Ureter (tissue), 1 donor: ENCODE measurements around the gene KRTAP1-3. TPM values are rescaled to one million over a fixed set of nuclear protein-coding genes. Genes with fewer than 3 reads are reported as not detected.
"Not testable (repeated sequence)": the region's sequence is repeated elsewhere in the genome, so short reads cannot be mapped to it uniquely, and the experiment has no call there.

Experiments used
- DNase-seq: peaks from one replicate; pipeline ENCODE4 v3.0.0-alpha.2; 2020; ENCODE audit warnings: low spot score
- total RNA-seq: library from RNA; stranded (reverse); gene quantifications from one replicate; pipeline ENCODE4 v1.2.4, GENCODE V29; 2023
- donor health status: DM: yes; HTN: yes; CAD: no.

KRTAP1-3 gene
- total RNA-seq, 1 donor from 2014 or later, result not detected

GRCh38 chr17:41010441-41010840, 24.2 kb downstream of the KRTAP1-3 start:
- no peak for DNase-seq

- DNase-seq, result no peak
Measured at GRCh38 chr17:41009936-41010335, 24.7 kb downstream of the KRTAP1-3 start.

- DNase-seq, result no peak
Measured at GRCh38 chr17:41009301-41009760, 25.3 kb downstream of the KRTAP1-3 start.

GRCh38 chr17:41008811-41009210, 25.9 kb downstream of the KRTAP1-3 start, which contains the start of gene KRTAP3-1:
KRTAP3-1 (minus strand) TSS chr17:41009128; CDS start chr17:41009074, 54 bp downstream.
- DNase-seq, result no peak

- no peak for DNase-seq
Measured at GRCh38 chr17:41004397-41004796, 30.3 kb downstream of the KRTAP1-3 start.

GRCh38 chr17:41003926-41004325, 30.7 kb downstream of the KRTAP1-3 start:
- no peak for DNase-seq

GRCh38 chr17:41002814-41003213, 31.9 kb downstream of the KRTAP1-3 start:
- no peak for DNase-seq

GRCh38 chr17:41001795-41002194, 32.9 kb downstream of the KRTAP1-3 start:
- no peak for DNase-seq

GRCh38 chr17:40999563-40999962, 35.1 kb downstream of the KRTAP1-3 start, which contains the start of gene KRTAP3-2:
KRTAP3-2 (minus strand) TSS chr17:40999906; CDS start chr17:40999853, 53 bp downstream.
- not testable (repeated sequence) for DNase-seq

- no peak for DNase-seq
Measured at GRCh38 chr17:40997361-40997760, 37.3 kb downstream of the KRTAP1-3 start.

- no peak for DNase-seq
Measured at GRCh38 chr17:40996829-40997228, 37.8 kb downstream of the KRTAP1-3 start.

GRCh38 chr17:40995116-40995515, 39.6 kb downstream of the KRTAP1-3 start:
- no peak for DNase-seq

- no peak for DNase-seq
Measured at GRCh38 chr17:40993839-40994238, 40.8 kb downstream of the KRTAP1-3 start, which contains the start of gene KRTAP3-3. KRTAP3-3 (minus strand) TSS chr17:40994164; CDS start chr17:40994097, 67 bp downstream.

GRCh38 chr17:40993084-40993483, 41.6 kb downstream of the KRTAP1-3 start:
- DNase-seq, result no peak

- DNase-seq, result no peak
Measured at GRCh38 chr17:40992666-40993065, 42.0 kb downstream of the KRTAP1-3 start.

- DNase-seq, result no peak
Measured at GRCh38 chr17:40986920-40987319, 47.8 kb downstream of the KRTAP1-3 start.

GRCh38 chr17:40984226-40984625, 50.4 kb downstream of the KRTAP1-3 start, which contains the start of gene KRT40:
KRT40 (minus strand) TSS chr17:40984326; CDS start chr17:40984273, 53 bp downstream.
- DNase-seq, result no peak

Other genes with a start within 250 kb of the KRTAP1-3 start
- not detected for gene KRT28, start 234.9 kb downstream of the KRTAP1-3 start, total RNA-seq
- 70.1 TPM for gene KRT10, start 212.3 kb downstream of the KRTAP1-3 start, total RNA-seq
- not detected for gene KRT12, start 167.7 kb downstream of the KRTAP1-3 start, total RNA-seq
- gene KRT20, start 149.6 kb downstream of the KRTAP1-3 start, total RNA-seq, result 4.7 TPM
- 3.9 TPM for gene KRT23, start 97.2 kb downstream of the KRTAP1-3 start, total RNA-seq
- gene KRT39, start 67.9 kb downstream of the KRTAP1-3 start, total RNA-seq, result not detected
- gene KRT40, start 50.5 kb downstream of the KRTAP1-3 start, total RNA-seq, result not detected
- gene KRTAP3-3, start 40.7 kb downstream of the KRTAP1-3 start, total RNA-seq, result not detected
- not detected for gene KRTAP3-2, start 35.0 kb downstream of the KRTAP1-3 start, total RNA-seq
- gene KRTAP3-1, start 25.7 kb downstream of the KRTAP1-3 start, total RNA-seq, result not detected
- gene KRTAP1-5, start 7.7 kb downstream of the KRTAP1-3 start, total RNA-seq, result not detected
- not detected for gene KRTAP1-4, start 4.7 kb downstream of the KRTAP1-3 start, total RNA-seq
- gene KRTAP1-1, start 6.6 kb upstream of the KRTAP1-3 start, total RNA-seq, result not detected
- not detected for gene KRTAP2-1, start 12.4 kb upstream of the KRTAP1-3 start, total RNA-seq
- not detected for gene KRTAP2-2, start 20.4 kb upstream of the KRTAP1-3 start, total RNA-seq
- not detected for gene KRTAP2-3, start 25.2 kb upstream of the KRTAP1-3 start, total RNA-seq
- not detected for gene KRTAP2-4, start 31.0 kb upstream of the KRTAP1-3 start, total RNA-seq
- gene KRTAP4-7, start 49.3 kb upstream of the KRTAP1-3 start, total RNA-seq, result not detected
- not detected for gene KRTAP4-8, start 63.3 kb upstream of the KRTAP1-3 start, total RNA-seq
- gene KRTAP4-16, start 67.3 kb upstream of the KRTAP1-3 start, total RNA-seq, result not detected
- gene KRTAP4-9, start 70.5 kb upstream of the KRTAP1-3 start, total RNA-seq, result not detected
- not detected for gene KRTAP4-11, start 83.5 kb upstream of the KRTAP1-3 start, total RNA-seq
- not detected for gene KRTAP4-12, start 89.3 kb upstream of the KRTAP1-3 start, total RNA-seq
- not detected for gene KRTAP4-6, start 105.7 kb upstream of the KRTAP1-3 start, total RNA-seq
- not detected for gene KRTAP4-5, start 115.0 kb upstream of the KRTAP1-3 start, total RNA-seq
- gene KRTAP4-4, start 125.9 kb upstream of the KRTAP1-3 start, total RNA-seq, result not detected
- gene KRTAP4-3, start 133.3 kb upstream of the KRTAP1-3 start, total RNA-seq, result not detected
- not detected for gene KRTAP4-2, start 143.3 kb upstream of the KRTAP1-3 start, total RNA-seq
- gene KRTAP4-1, start 150.0 kb upstream of the KRTAP1-3 start, total RNA-seq, result not detected
- gene KRTAP9-1, start 155.0 kb upstream of the KRTAP1-3 start, total RNA-seq, result not detected
- gene KRTAP9-2, start 191.8 kb upstream of the KRTAP1-3 start, total RNA-seq, result not detected
- gene KRTAP9-3, start 197.6 kb upstream of the KRTAP1-3 start, total RNA-seq, result not detected
- not detected for gene KRTAP9-8, start 203.1 kb upstream of the KRTAP1-3 start, total RNA-seq
- not detected for gene KRTAP9-4, start 214.8 kb upstream of the KRTAP1-3 start, total RNA-seq
- not detected for gene KRTAP9-9, start 220.5 kb upstream of the KRTAP1-3 start, total RNA-seq
- not detected for gene KRTAP9-6, start 230.5 kb upstream of the KRTAP1-3 start, total RNA-seq
- gene KRTAP9-7, start 240.8 kb upstream of the KRTAP1-3 start, total RNA-seq, result not detected